Stimulated activated CD4-positive, alpha-beta T cell treated with anti-CD3 and anti-CD28 coated beads, Interleukin-2, amount 100 ng/mL, for 24 hours (primary cell): ENCODE measurements around the gene TRIML1.
"Not testable (repeated sequence)": the region's sequence is repeated elsewhere in the genome, so short reads cannot be mapped to it uniquely, and the experiment has no call there.

Experiments
- DNase-seq, 2 donors: peaks; one replicate each; pipeline ENCODE4 v3.0.0-alpha.2; 2020

The TRIML1 gene

DNA sequence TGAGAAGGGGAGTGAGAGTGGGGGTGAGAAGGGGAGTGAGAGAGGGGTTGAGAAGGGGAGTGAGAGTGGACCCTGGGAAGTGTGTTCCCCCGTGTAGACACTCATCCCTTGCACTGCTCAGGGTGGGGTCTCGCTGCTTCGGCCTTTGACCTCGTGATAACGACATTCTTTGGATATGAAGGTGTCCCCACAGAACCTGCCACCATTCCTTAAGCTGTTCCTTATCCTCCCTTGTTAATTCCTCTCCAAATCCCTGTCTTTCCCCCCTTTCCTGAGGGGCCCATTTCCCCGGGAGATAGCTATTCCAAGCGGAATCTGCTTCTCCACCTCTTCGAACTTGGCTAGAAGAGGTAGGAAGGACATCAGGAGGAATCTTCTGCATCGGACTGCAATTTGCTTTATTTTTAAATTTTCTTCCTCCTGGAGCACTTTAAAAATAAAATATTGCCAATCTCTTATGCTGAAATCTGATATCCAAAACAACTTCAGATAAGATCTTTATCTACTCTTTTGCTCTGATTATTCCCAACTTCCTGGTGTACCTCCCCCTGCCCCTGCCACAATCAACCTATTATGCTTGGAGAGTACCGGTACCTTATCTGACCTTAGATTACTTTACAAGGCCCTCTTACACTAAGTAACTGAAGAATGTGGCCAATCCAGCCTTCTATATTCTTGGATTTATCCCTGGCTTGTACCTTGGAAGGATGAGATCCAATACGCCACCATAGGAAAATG is 15.6 kb downstream of the TRIML1 start:
- no peak for DNase-seq

DNA sequence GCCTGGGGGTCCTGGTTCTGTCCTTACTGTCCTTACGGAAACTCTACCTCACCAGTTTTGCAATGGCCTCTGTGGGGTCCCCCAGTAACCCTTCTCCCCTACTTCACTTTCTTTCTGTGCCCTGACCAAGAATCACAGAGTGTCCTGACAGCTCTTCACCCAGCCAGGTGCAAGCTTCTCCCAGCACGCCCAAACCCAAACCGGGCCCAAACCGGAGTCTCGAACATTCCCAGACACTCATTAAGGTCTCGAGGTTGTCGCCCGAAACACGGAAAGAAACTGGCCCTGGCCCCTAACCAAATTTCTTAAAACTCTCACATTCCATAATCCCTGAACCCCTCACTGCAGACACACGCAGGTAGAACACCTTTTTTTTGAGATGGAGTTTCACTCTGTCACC is 19.1 kb downstream of the TRIML1 start:
- no peak for DNase-seq

DNA sequence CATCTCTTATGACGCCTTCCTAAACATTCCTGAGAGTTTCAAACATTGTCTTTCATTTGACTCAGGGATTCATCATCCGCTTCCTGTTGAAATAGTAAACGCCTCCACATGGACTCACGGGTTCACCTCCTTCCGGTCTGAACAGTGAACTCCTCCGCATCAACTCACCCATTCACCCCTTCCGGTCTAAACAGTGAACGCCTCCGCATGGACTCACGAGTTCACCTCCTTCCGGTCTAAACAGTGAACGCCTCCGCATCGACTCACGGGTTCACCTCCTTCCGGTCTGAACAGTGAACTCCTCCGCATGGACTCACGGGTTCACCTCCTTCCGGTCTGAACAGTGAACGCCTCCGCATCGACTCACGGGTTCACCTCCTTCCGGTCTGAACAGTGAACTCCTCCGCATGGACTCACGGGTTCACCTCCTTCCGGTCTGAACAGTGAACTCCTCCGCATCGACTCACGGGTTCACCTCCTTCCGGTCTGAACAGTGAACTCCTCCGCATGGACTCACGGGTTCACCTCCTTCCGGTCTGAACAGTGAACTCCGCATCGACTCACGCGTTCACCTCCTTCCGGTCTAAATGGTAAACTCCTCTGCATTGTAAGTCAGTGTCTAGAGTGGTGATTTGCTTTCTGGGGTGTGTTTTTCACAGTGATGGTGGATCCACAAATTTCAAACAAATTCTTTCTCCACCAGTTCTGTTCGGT is 20.4 kb downstream of the TRIML1 start:
- DNase-seq: not testable (repeated sequence)

DNA sequence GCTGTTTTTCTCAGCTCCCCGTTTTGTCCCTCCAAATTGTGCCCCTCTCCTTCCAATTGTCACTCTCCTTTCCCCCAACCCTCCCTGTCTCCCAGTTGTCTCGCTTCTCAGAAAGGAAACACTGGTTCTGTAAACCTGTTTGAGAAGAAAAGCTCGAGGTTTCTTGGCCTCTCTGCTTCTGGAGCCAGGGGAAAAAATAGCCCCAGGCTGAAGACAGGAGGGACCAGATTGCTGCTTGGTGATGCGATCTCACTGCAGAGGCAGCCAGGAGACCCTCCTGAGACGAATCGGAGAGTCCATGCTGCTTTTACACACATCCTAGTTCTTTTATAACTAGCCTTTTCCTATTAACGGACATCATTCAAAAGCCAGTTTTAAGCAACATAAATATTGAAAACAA is 21.2 kb downstream of the TRIML1 start:
- DNase-seq: no peak

DNA sequence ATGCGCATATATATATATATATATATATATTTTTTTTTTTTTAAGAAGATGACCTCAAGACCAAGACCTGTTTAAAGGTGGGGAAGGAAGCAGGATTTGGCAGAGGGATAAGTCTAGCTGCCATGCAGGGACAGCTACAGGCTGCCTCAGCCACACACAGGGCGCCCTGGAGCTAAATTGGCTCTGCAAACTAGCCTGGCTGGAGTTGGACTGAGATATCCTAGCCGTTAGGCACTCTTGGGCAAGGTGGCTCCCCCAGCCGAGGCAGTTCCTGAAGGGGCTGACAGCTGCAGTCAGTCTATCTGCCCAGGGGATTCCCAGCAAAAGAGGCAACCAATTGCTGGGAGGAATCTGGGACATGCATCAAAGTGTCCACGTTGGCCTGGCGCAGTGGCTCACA is 21.9 kb downstream of the TRIML1 start:
- DNase-seq: no peak

DNA sequence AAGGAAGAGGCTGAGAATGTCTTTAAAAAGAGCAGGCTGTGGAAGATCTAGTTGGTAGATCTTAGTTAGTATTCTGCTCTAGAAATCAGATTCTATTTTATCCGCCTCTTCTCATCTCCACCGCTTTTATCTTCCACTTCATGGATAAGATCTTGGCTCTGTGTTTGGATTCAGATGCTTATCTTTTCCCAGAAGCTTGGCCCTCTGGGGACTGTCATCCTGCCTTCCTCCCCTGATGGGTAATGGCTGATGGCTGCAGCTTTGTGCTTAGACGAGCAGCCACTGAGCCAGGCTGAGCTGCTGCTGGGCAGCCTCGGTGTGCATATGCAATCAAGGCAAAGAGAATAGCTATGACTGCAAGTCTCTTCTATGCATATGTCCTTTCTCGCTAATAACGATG is 23.5 kb downstream of the TRIML1 start:
- DNase-seq: no peak

DNA sequence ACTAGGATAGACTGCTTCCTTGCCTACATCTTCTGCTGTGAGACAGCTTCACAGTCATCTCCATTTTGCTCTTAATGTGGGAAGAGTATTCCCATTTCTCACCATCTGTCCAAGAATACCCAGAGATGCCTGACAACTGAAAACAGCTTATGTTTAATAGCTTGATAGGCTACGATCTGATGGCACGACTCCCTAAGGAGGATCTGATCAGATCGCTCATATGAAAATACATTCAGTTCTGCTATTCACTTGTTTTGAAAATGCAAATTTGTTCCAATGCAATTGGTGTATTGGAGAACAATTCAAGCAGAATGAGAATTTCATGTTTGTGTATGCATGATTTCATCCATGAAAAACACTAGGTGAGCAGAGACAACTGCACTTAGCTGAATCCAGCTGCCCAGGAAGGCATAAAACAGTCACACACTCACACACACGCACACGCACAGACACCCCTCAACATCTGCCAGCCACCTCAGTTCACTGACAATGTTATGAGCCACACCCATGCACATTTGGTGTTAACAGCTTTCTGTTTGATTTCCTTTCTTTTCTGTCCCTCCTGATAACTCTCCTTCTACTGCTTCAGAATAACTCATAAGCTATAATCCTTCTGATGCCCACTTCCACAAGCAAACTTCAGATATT is 29.6 kb downstream of the TRIML1 start:
- DNase-seq: no peak

DNA sequence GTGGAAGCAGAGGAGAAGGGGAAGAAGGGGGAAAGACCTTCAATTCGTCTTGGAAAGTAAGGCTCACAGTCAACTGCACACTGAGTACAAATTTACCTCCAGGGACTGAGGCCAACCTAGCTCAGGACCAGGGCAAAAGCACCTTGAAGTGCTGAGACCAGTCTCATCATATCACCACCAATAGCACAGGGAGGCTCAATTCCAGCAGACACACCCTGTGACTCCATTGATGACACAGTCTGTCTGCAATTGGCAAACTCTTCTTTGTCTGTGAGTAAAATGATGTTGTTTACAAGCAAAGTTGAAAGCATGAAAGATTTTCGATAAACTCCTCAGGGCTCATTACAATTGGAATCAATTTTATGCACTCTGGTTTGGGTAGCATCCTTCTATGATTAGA is 32.3 kb downstream of the TRIML1 start:
- DNase-seq: no peak

DNA sequence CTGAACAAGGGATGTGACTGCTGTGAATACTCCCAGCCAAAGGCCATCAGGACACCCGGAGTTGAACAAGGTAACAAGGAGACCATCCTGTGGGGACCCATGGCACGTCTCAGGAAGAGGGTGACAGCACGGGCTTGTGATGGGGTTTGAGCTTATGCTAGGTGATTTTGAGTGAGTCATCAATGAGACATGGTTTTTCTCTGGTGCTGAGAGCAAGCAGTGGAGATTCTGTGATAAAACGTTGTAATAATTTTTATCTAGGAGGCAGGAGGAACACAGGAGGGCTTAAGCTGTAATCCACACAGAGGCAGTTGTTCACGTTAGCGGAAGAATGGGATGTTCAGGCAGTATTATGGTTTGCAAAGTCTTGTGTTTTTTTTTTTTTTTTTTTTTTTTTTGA is 36.0 kb downstream of the TRIML1 start:
- no peak for DNase-seq

DNA sequence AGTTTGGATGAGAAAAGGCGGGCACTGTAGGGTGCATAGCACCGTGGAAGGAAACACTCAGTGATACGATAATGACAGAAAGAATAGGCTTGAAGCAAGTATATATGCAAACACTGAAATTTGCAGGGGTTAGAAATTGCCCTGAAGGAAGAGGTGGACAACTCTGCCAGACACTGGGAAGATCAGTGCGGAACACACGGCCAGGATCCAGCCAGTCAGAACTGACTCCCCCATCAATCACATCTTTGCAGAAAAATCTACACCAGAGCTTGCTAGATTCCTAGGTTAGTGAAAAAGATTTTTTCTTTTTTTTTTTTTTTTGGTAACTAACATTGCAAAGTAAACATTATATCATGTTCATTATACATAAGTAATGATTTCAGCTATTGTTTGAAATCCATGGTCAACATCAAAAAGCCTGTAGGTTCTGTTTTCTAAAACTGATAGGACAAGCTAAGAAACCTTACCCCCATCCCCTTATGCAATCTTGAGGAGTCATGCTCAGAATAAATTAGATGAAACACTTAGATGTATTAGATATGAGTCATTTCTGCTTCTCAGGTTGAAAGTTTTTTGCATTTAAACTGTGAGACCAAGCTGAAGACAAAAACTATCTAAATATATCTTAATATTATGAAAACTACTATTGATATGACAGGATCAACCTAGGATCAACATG is 38.9 kb downstream of the TRIML1 start:
- DNase-seq: no peak

DNA sequence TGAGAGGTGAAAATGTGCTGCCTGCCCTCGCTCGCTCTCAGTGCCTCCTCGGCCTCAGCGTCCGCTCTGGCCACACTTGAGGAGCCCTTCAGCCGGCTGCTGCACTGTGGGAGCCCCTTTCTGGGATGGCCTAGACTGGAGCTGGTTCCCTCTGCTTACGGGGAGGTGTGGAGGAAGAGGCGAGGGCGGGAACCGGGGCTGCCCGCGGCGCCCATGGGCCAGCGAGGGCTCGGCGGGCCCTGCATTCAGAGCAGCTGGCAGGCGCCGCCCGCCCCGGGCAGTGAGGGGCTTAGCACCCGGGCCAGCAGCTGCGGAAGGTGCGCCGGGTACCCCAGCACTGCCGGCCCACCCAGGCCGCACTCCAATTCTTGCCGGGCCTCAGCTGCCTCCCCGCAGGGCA is 39.6 kb downstream of the TRIML1 start:
- DNase-seq: no peak

DNA sequence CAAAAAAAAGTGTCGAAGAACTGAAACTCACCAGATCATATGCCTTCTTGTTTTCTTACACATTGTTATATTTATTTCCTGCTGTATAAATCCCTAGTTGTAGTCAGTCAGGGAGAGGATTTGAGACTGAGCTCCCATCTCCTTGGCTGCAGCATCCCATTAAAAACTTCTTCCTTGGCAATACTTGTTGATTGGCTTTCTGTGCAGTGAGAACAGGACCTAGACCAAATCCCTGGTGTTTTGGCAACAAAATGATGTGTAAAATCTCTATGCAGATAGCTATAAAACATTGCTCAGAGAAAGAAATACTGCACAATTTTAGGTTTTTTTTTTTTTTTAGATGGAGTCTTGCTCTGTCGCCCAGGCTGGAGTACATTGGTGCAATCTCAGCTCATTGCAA is 47.9 kb downstream of the TRIML1 start:
- no peak for DNase-seq

DNA sequence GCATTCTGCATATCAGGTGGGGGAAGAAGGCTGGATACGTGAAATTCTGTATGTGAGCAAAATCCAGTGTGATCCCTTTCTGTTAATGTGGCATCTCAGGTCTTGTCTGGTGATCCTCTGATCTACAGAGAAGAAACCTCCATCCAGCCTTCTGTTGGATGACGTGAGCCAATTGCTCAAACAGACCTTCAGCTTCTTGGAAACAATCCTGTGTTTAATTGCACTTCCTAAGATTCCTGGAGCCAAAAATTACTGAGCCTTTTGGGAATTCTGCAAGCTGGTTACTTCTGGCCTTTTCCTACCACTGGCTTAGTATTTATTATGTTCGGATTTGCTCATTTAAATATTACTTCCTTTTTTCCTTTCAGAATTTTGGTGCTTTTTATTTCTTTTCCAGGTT is 51.2 kb downstream of the TRIML1 start:
- no peak for DNase-seq

DNA sequence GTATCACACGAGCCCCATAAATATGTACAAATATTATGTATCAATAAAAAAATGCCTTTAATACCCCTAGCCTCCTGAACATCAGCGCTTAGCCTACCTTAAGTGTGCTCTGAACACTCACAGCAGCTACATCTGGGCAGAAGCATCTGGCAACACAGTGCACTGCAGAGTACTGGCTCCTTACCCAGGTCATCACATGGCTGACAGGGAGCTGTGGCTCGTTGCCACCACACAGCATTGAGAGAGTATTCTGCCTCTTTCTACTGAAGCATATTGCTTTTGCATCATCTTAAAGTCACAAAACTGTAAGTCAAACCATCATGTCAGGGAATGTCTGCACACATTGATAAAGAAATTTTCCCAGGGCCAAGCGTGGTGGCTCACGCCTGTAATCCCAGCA is 55.2 kb downstream of the TRIML1 start:
- no peak for DNase-seq

DNA sequence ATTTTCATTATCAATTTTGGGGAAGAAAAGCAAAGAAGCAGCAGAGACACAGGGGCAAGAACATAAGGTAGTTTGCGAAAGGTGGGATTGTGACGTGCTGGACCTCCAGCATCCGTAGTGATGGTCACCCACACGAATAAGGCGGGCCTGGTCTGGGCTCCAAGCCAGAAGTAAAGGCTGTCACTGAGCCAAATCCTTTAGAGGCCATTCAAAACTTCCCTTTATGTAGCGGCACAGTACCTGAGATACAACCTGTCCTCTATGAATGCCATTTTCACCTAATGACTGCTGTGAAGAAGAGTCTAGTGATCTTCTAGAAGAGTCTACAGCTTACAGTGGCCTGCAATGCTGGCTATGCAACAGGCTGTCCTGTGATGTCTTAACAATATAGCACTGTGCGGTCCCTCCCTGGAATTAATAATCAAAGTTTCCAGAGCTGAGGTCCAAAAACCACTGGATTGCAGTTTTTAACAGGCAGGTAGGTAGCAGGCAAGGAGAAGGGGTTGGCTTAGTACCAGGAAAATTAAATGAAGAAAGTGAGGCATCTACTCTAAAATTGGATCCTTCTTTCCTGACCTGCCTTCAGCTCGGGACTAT is 56.2 kb downstream of the TRIML1 start:
- DNase-seq: no peak

DNA sequence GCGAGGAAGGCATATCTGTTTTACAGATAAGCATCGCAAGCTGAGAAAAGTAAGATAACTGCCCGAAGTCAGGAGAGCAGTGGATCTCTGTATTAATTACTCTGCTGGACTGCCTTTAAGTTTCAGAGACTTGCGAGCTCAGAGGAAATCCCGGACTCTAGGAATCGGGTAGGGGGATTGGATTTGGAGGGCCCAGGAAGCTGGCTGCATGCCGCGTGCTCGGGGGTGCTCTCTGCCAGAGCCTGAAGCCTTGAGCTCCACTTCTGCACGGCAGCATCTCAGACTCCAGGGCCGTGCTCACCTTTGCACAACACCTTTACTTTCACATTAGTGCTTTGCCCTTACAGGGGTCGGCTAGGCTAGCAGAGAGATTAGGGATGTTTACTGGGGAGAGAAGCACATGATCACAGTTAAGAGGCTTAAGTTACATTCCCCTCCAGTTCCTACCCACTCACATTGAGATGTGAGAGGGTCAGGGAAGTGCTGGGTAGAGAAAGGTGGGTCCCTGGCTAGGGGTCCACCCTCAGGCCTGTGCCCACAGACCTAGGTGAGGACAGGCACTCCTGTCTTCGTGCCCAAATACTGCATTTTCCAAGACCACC is 57.0 kb downstream of the TRIML1 start:
- DNase-seq: no peak
